NCI-H2171 treated with DMSO at 0.1 percent for 48 hours (cell line): ENCODE data around the gene RNF149.

Experiments used
- DNase-seq: peaks from one replicate; lab custom pipeline; 2025; lab: John Stamatoyannopoulos, UW

RNF149 gene

GRCh38 chr2:101294861-101295260 lies 13.6 kb downstream of the RNF149 start:
- no peak for DNase-seq

- no peak for DNase-seq
Observed at GRCh38 chr2:101293544-101293943, 15.0 kb downstream of the RNF149 start.

- no peak for DNase-seq
Observed at GRCh38 chr2:101291973-101292372, 16.5 kb downstream of the RNF149 start.

GRCh38 chr2:101290711-101291110 lies 17.8 kb downstream of the RNF149 start:
- no peak for DNase-seq

- no peak for DNase-seq
Observed at GRCh38 chr2:101287303-101287702, 21.2 kb downstream of the RNF149 start.

GRCh38 chr2:101286684-101287083 lies 21.8 kb downstream of the RNF149 start:
- no peak for DNase-seq

- DNase-seq, result no peak
Observed at GRCh38 chr2:101282980-101283379, 25.5 kb downstream of the RNF149 start.

GRCh38 chr2:101281482-101281881 lies 27.0 kb downstream of the RNF149 start:
- DNase-seq, result no peak

GRCh38 chr2:101278925-101279324 lies 29.6 kb downstream of the RNF149 start:
- no peak for DNase-seq

- DNase-seq, result peak; percentile 85
Observed at GRCh38 chr2:101277111-101277510, 31.4 kb downstream of the RNF149 start.

- no peak for DNase-seq
Observed at GRCh38 chr2:101274142-101274541, 34.4 kb downstream of the RNF149 start.

- no peak for DNase-seq
Observed at GRCh38 chr2:101273056-101273455, 35.4 kb downstream of the RNF149 start.

GRCh38 chr2:101272045-101272784 lies 36.3 kb downstream of the RNF149 start:
- no peak for DNase-seq

GRCh38 chr2:101270700-101271259 lies 37.7 kb downstream of the RNF149 start:
- DNase-seq, result no peak

GRCh38 chr2:101267671-101268656 lies 40.5 kb downstream of the RNF149 start:
- DNase-seq, result no peak

GRCh38 chr2:101265893-101266499 lies 42.5 kb downstream of the RNF149 start:
- no peak for DNase-seq

- no peak for DNase-seq
Observed at GRCh38 chr2:101264360-101264939, 44.1 kb downstream of the RNF149 start.

GRCh38 chr2:101263377-101263800 lies 45.1 kb downstream of the RNF149 start:
- DNase-seq, result no peak

- no peak for DNase-seq
Observed at GRCh38 chr2:101262142-101262541, 46.4 kb downstream of the RNF149 start.

GRCh38 chr2:101258804-101259203 lies 49.7 kb downstream of the RNF149 start:
- no peak for DNase-seq

- DNase-seq, result no peak
Observed at GRCh38 chr2:101256316-101256715, 52.2 kb downstream of the RNF149 start.

- no peak for DNase-seq
Observed at GRCh38 chr2:101255501-101255900, 53.0 kb downstream of the RNF149 start.
